SH-SY5Y (cell line): ENCODE results near the gene HOXB3.

Experiments
- GATA2 ChIP-seq: IDR thresholded peaks from 2 replicates; pipeline ENCODE4 v1.6.1; 2011; ENCODE audit warnings: mild to moderate bottlenecking, low read depth, low read length
- GATA3 ChIP-seq: IDR thresholded peaks from 2 replicates; pipeline ENCODE4 v1.6.1; 2011; ENCODE audit warnings: low read depth, mild to moderate bottlenecking, low read length, moderate library complexity

DNA sequence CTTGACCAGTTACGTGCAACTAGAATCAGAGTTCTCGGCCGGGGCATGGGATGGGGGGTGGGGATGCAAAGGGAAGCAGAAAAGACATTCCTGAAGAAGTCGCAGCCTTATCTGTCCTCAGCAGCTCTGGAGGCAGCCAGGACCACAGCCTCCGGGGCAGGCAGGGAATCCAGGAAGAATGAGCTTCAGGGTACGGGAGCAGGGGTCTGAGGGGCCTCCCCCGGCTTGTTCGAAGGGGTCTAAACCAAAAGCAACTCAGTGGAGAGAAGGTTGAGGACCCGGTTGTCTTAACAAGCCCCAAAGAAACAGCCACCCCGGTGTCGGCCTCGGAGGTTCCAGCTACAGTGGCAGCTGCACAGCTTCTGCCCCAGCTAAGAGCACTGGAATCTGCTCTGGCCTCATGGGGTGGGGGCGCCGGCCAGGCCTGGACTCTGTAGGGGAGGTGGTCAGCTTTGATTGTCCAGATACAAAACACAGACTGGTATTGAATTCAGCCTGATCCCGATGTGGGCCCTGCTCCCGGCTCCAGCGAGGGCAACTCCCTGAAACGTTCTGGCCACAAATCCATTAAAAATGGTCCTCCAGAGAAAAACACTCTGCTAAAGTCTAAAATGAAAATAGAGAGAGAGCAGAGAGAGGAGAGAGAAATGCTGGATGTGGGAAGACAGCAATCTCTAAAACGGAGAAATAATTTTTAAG, 19.6 kb downstream of the HOXB3 start:
- TF ChIP-seq GATA2 (no peak), GATA3 (no peak)
